Measurements from ENCODE around the gene ADD2. TPM values are rescaled to one million over a fixed set of nuclear protein-coding genes. Genes with fewer than 3 reads are reported as not detected.

Gene ADD2
- total RNA-seq, 1 donor from 2014 or later, result 3.4 TPM

DNA sequence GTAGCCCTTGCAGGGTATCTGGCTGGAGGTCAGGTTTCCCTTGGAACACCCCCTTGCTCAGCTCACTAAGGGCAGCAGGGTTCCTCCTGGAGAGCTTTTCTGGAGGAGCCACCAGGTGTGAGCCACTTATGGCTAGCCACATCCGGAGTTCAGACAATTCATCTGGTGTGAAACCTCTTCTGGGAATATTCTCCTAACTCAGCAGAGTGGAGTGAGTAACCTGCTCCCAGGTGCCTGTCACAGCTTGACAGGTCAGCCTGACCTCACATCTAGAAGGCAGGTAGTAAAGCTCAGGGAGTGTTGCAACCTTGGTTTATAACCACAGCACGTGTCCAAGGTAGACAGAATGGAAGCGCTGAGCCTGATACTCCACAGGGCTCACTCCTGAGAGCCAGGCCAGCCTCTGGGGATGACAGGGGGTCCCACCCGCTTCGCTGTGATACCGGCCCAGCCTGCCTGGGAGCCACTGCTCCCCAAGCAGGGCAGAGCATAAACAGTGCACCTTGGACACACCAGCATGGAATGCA lies 151.8 kb downstream of the ADD2 start:
- Histone ChIP-seq H3K4me3 (no peak overlapping the region), H3K36me3 (no peaks in the 10 kb centered on the region), H3K27ac (no peak overlapping the region), H3K4me1 (peaks cover 10% of the 10 kb centered on the region), H3K27me3 (no peaks in the 10 kb centered on the region), H3K9me3 (no peaks in the 10 kb centered on the region)
- TF ChIP-seq POLR2A (IDR thresholded peaks at IDR 0.05) (no peak), POLR2AphosphoS5 (IDR thresholded peaks at IDR 0.05; ENCODE audit: insufficient read depth in 1 of 2, low read depth in 1 of 2) (peak in 1 of 2 donors; percentile 70)
- TF ChIP-seq, protein P1, sequence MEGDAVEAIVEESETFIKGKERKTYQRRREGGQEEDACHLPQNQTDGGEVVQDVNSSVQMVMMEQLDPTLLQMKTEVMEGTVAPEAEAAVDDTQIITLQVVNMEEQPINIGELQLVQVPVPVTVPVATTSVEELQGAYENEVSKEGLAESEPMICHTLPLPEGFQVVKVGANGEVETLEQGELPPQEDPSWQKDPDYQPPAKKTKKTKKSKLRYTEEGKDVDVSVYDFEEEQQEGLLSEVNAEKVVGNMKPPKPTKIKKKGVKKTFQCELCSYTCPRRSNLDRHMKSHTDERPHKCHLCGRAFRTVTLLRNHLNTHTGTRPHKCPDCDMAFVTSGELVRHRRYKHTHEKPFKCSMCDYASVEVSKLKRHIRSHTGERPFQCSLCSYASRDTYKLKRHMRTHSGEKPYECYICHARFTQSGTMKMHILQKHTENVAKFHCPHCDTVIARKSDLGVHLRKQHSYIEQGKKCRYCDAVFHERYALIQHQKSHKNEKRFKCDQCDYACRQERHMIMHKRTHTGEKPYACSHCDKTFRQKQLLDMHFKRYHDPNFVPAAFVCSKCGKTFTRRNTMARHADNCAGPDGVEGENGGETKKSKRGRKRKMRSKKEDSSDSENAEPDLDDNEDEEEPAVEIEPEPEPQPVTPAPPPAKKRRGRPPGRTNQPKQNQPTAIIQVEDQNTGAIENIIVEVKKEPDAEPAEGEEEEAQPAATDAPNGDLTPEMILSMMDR (IDR thresholded peaks at IDR 0.05), result no peak
- DNase-seq (ENCODE audit: extremely low spot score in 2 of 2), result no peak
- intact Hi-C loops (cut with DNase I), result loop anchor here (10.0 kb wide), 1 partner anchor 301 kb away; no protein-coding TSS in a partner anchor

DNA sequence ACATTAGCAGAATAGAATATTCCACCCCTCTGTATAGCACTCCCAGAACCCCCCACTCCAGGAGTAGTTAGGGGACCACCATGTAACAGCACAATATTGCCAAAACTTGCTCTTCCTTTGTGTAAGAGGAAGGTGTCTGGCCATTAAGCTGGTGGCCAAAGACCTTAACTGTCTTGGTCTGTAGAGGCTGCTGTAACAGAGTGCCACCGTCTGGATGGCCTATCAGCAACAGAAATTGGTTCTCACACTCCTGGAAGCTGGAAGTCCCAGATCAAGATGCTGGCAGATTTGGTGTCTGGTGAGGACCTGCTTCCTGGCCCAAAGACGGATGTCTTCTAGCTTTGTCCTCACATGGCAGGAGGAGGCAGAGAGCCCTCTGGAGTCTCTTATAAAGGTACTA lies 152.8 kb downstream of the ADD2 start:
- Histone ChIP-seq H3K4me3 (no peak overlapping the region), H3K4me1 (peaks cover 10% of the 10 kb centered on the region), H3K27ac (no peak overlapping the region), H3K36me3 (no peaks in the 10 kb centered on the region), H3K9me3 (no peaks in the 10 kb centered on the region), H3K27me3 (no peaks in the 10 kb centered on the region)
- TF ChIP-seq, protein P1 (IDR thresholded peaks at IDR 0.05), result no peak
- no peak for TF ChIP-seq POLR2AphosphoS5 (IDR thresholded peaks at IDR 0.05; ENCODE audit: insufficient read depth in 1 of 2, low read depth in 1 of 2)
- TF ChIP-seq POLR2A (IDR thresholded peaks at IDR 0.05), result no peak
- DNase-seq (ENCODE audit: extremely low spot score in 2 of 2), result no peak
- intact Hi-C loops (cut with DNase I), result loop anchor here (10.0 kb wide), 1 partner anchor 300 kb away; no protein-coding TSS in a partner anchor

DNA sequence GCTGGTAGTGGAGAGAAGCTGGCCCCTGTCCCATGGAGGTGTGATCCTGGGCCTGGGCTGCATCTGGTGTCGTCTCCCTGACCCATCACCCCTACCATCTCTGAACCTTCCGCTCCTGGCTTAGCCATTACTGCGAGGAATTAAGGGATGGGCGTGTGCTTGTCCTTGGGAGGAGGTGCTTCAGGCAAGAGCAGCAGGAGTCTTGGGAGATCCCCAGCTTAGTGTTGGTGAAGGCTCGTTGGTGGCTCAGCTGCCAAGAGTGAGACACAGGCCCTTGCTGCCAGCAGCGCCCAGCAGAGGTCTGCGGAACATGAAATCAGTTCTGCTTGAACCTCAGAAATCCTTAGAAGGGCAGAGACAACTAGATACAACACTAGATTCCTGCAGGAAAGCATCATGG lies 154.5 kb downstream of the ADD2 start:
- DNase-seq (ENCODE audit: extremely low spot score in 2 of 2), result no peak
- H3K27me3 ChIP-seq, result no peaks in the 10 kb centered on the region
- intact Hi-C loops (cut with DNase I), result loop anchor here (10.0 kb wide), 1 partner anchor 299 kb away; no protein-coding TSS in a partner anchor
- no peaks in the 10 kb centered on the region for H3K36me3 ChIP-seq
- H3K9me3 ChIP-seq, result no peaks in the 10 kb centered on the region
- H3K27ac ChIP-seq, result no peak overlapping the region
- no peak overlapping the region for H3K4me3 ChIP-seq
- TF ChIP-seq POLR2A (IDR thresholded peaks at IDR 0.05) (no peak), POLR2AphosphoS5 (IDR thresholded peaks at IDR 0.05; ENCODE audit: insufficient read depth in 1 of 2, low read depth in 1 of 2) (no peak)
- TF ChIP-seq, protein P1 (IDR thresholded peaks at IDR 0.05), result no peak
- peaks cover 10% of the 10 kb centered on the region for H3K4me1 ChIP-seq

DNA sequence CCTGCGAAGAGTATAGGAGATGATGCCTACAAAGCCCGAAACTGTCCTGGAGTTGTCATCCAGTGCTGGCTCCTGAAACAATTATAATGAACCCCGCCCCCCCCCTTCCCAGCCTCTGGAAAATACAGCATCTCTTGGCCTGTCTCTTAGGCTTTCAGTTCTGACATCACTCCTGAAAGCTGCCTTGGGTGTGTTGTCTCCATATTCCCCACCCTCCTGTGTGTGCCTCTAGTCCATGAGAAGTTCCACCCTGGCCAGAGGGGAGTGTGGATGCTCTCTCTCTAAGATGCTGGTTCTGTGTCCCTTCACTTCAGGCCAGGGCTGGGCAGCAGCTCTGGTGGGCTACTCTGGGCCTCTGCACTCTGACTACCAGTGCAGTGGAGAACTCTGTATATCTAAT lies 155.4 kb downstream of the ADD2 start:
- intact Hi-C loops (cut with DNase I), result loop anchor here (10.0 kb wide), 1 partner anchor 298 kb away; no protein-coding TSS in a partner anchor
- no peak overlapping the region for H3K4me3 ChIP-seq
- no peak for DNase-seq (ENCODE audit: extremely low spot score in 2 of 2)
- H3K4me1 ChIP-seq, result peaks cover 10% of the 10 kb centered on the region
- H3K36me3 ChIP-seq, result no peaks in the 10 kb centered on the region
- H3K27me3 ChIP-seq, result no peaks in the 10 kb centered on the region
- TF ChIP-seq POLR2A (IDR thresholded peaks at IDR 0.05) (no peak), POLR2AphosphoS5 (IDR thresholded peaks at IDR 0.05; ENCODE audit: insufficient read depth in 1 of 2, low read depth in 1 of 2) (no peak)
- TF ChIP-seq, protein P1 (IDR thresholded peaks at IDR 0.05), result no peak
- no peaks in the 10 kb centered on the region for H3K9me3 ChIP-seq
- no peak overlapping the region for H3K27ac ChIP-seq

DNA sequence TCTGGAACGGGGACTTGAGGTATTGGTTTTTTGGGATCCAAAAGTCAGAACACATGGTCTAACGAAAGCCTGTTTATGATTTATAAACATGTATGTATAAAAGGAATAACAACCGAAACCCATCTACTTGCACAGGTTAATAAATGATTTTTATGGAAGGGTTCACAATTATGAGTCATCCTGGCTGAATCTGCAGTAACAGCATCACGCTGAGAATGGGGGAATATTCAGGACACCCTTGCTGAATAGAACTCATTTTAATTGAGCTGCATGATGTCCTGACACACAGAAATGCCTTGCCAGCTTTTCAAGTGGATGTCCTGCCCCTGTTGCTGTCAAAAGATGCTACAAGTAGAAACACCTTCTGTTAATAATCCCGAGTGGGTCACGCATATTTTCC lies 159.6 kb downstream of the ADD2 start:
- DNase-seq (ENCODE audit: extremely low spot score in 2 of 2), result no peak
- Histone ChIP-seq H3K9me3 (no peaks in the 10 kb centered on the region), H3K27ac (no peak overlapping the region), H3K36me3 (no peaks in the 10 kb centered on the region), H3K27me3 (no peaks in the 10 kb centered on the region), H3K4me3 (no peak overlapping the region), H3K4me1 (no peaks in the 10 kb centered on the region)
- TF ChIP-seq, protein P1 (IDR thresholded peaks at IDR 0.05), result no peak
- TF ChIP-seq POLR2AphosphoS5 (IDR thresholded peaks at IDR 0.05; ENCODE audit: insufficient read depth in 1 of 2, low read depth in 1 of 2) (no peak), POLR2A (IDR thresholded peaks at IDR 0.05) (no peak)
- intact Hi-C loops (cut with DNase I), result no loop called here
